Keratinocyte (primary cell): ENCODE data around the gene FAM50A. TPM values are rescaled to one million over a fixed set of nuclear protein-coding genes. Genes with fewer than 3 reads are reported as not detected.
A peak's percentile ranks its signal among the peaks of the same experiment; 100 is the strongest.

Source experiments
- DNase-seq: peaks from one replicate; pipeline ENCODE4 v3.0.0-alpha.2; 2011; ENCODE audit warnings: low read depth, missing footprints, low spot score
- FAIRE-seq: peaks from 2 replicates; lab custom pipeline; 2011; peaks lifted over from hg19 to GRCh38; lab: Jason Lieb, UNC
- H2AFZ ChIP-seq: 2 replicates; pipeline ENCODE4 v1.6.0; 2012; ENCODE audit warnings: low read length, control low read depth, inconsistent platforms; ENCODE audit not compliant: control insufficient read depth
- H3K27ac ChIP-seq: 2 replicates; pipeline ENCODE4 v1.5.1; 2011; ENCODE audit warnings: low read length; ENCODE audit not compliant: control insufficient read depth, insufficient read depth
- H3K27me3 ChIP-seq: 3 replicates; pipeline ENCODE4 v1.6.0; 2011; ENCODE audit warnings: low read length; ENCODE audit not compliant: control insufficient read depth, insufficient read depth; ENCODE audit errors: extremely low read depth
- H3K36me3 ChIP-seq, 2 experiments: 2 replicates in 1 of 2; 3 replicates in 1 of 2; pipeline ENCODE4 v1.5.1; 2011; ENCODE audit warnings: low read length in 2 of 2, mild to moderate bottlenecking in 1 of 2; ENCODE audit not compliant: control insufficient read depth in 2 of 2, insufficient read depth in 2 of 2; ENCODE audit errors: extremely low read depth in 1 of 2
- H3K4me1 ChIP-seq: 3 replicates; pipeline ENCODE4 v1.5.1; 2011; ENCODE audit warnings: low read length; ENCODE audit not compliant: control insufficient read depth, insufficient read depth; ENCODE audit errors: extremely low read depth
- H3K4me2 ChIP-seq: 3 replicates; pipeline ENCODE4 v1.6.0; 2011; ENCODE audit warnings: low read depth, low read length; ENCODE audit not compliant: control insufficient read depth, insufficient read depth; ENCODE audit errors: extremely low read depth
- H3K4me3 ChIP-seq, 3 experiments: fragments of 200-600 bp in 1 of 3; sonication (generic) in 1 of 3; 2 replicates in 2 of 3; 3 replicates in 1 of 3; pipeline ENCODE4 v1.5.1; 2011 to 2016; ENCODE audit warnings: low read length in 3 of 3, mild to moderate bottlenecking in 3 of 3, control low read depth in 2 of 3, inconsistent platforms in 1 of 3, low read depth in 1 of 3, mixed read lengths in 1 of 3, mixed run types in 1 of 3, moderate library complexity in 1 of 3; ENCODE audit not compliant: control insufficient read depth in 2 of 3, insufficient read depth in 2 of 3; ENCODE audit errors: extremely low read depth in 1 of 3
- H3K79me2 ChIP-seq: 2 replicates; pipeline ENCODE4 v1.6.0; 2012; ENCODE audit warnings: low read length; ENCODE audit not compliant: control insufficient read depth, insufficient read depth
- H3K9ac ChIP-seq: 3 replicates; pipeline ENCODE4 v1.6.0; 2011; ENCODE audit warnings: low read length; ENCODE audit not compliant: control insufficient read depth, insufficient read depth; ENCODE audit errors: extremely low read depth
- H3K9me1 ChIP-seq: 3 replicates; pipeline ENCODE4 v1.6.0; 2011; ENCODE audit warnings: low read length; ENCODE audit not compliant: control insufficient read depth, insufficient read depth; ENCODE audit errors: extremely low read depth
- H3K9me3 ChIP-seq: 2 replicates; pipeline ENCODE4 v1.5.1; 2012; ENCODE audit warnings: low read depth, low read length; ENCODE audit not compliant: control insufficient read depth
- H4K20me1 ChIP-seq: 3 replicates; pipeline ENCODE4 v1.6.0; 2011; ENCODE audit warnings: low read length; ENCODE audit not compliant: control insufficient read depth, insufficient read depth; ENCODE audit errors: extremely low read depth
- CTCF ChIP-seq, 3 experiments: IDR thresholded peaks in 1 of 3; conservative IDR thresholded peaks in 1 of 3; optimal IDR thresholded peaks in 1 of 3; 2 replicates in 2 of 3; 3 replicates in 1 of 3; pipeline versions ENCODE3 to v1.5.1; 2011; ENCODE audit warnings: low read length in 3 of 3, mild to moderate bottlenecking in 3 of 3, moderate library complexity in 2 of 3, control low read depth in 1 of 3, inconsistent platforms in 1 of 3; ENCODE audit not compliant: insufficient read depth in 2 of 3; ENCODE audit errors: extremely low read depth in 1 of 3
- EZH2 ChIP-seq: IDR thresholded peaks from one replicate; pipeline ENCODE4 v1.6.1; 2012; ENCODE audit warnings: inconsistent platforms, mild to moderate bottlenecking, low read length, moderate library complexity
- dilution Hi-C: fragments of 300-500 bp; cut with MboI; formaldehyde crosslinking; loops from one replicate; pipeline ENCODE4 v1.7.0; 2020; ENCODE audit warnings: low sequenced_read_pairs; ENCODE audit not compliant: extremely low pct_ligation_motif_present
- polyA plus RNA-seq, 5 experiments: library from polyadenylated mRNA; depleted of rRNA in 3 of 5; stranded (reverse) in 3 of 5; stranded (forward) in 1 of 5; unstranded in 1 of 5; fragments of >200 nt; gene quantifications; 1 replicate in 1 of 5; 2 replicates in 3 of 5; 3 replicates in 1 of 5; pipeline versions ENCODE4 v1.2.1 to v1.2.3, GENCODE V29; 2011 to 2012; ENCODE audit warnings: missing spikeins in 2 of 5, low read depth in 1 of 5, low replicate concordance in 1 of 5

The FAM50A gene
- polyA plus RNA-seq, 1 donor (not counting 4 experiments of a cell fraction or from before 2014, with no cell fraction given) = 35.7 TPM

- TF ChIP-seq EZH2 (no peak), CTCF (optimal IDR thresholded peaks at IDR 0.05 in 1 of 3, IDR thresholded peaks at IDR 0.05 in 1 of 3, conservative IDR thresholded peaks at IDR 0.05 in 1 of 3; ENCODE audit: extremely low read depth in 1 of 3, insufficient read depth in 2 of 3, low read length in 3 of 3) (no peak)
- peak overlapping the region; percentile 70 for H3K9ac ChIP-seq
Observed at GRCh38 chrX:154411981-154412340, 32.0 kb upstream of the FAM50A start.

GRCh38 chrX:154412468-154412867 lies 31.5 kb upstream of the FAM50A start:
- Histone ChIP-seq H3K9me3 (no peaks in the 10 kb centered on the region), H3K9me1 (no peaks in the 10 kb centered on the region), H3K36me3 (no peaks in the 10 kb centered on the region), H3K79me2 (no peaks in the 10 kb centered on the region), H3K27ac (peak overlapping the region; percentile 39), H2AFZ (no peak overlapping the region), H3K4me3 (peak overlapping the region; percentile 60 to 67 (median 66)), H3K27me3 (no peaks in the 10 kb centered on the region), H3K9ac (peak overlapping the region; percentile 70), H3K4me2 (peak overlapping the region; percentile 72), H4K20me1 (no peaks in the 10 kb centered on the region), H3K4me1 (peaks cover 17% of the 10 kb centered on the region)
- no peak for FAIRE-seq
- DNase-seq = no peak
- dilution Hi-C loops = no loop called here
- TF ChIP-seq EZH2 = no peak

More at GRCh38 chrX:154411981-154412340, 32.0 kb upstream of the FAM50A start:
- no peak for FAIRE-seq
- no peaks in the 10 kb centered on the region for H3K9me1 ChIP-seq
- peaks cover 17% of the 10 kb centered on the region for H3K4me1 ChIP-seq
- peak overlapping the region; percentile 72 for H3K4me2 ChIP-seq
- no peaks in the 10 kb centered on the region for H3K9me3 ChIP-seq
- H4K20me1 ChIP-seq = no peaks in the 10 kb centered on the region
- no peaks in the 10 kb centered on the region for H3K79me2 ChIP-seq
- peak overlapping the region; percentile 9 for H2AFZ ChIP-seq
- peak overlapping the region; percentile 60 to 67 (median 66) for H3K4me3 ChIP-seq
- H3K27ac ChIP-seq = peak overlapping the region; percentile 49
- dilution Hi-C loops = no loop called here
- no peaks in the 10 kb centered on the region for H3K36me3 ChIP-seq
- no peaks in the 10 kb centered on the region for H3K27me3 ChIP-seq
- DNase-seq = no peak

GRCh38 chrX:154413142-154413541 lies 30.8 kb upstream of the FAM50A start:
- Histone ChIP-seq H3K9me1 (no peaks in the 10 kb centered on the region), H4K20me1 (no peaks in the 10 kb centered on the region), H3K9ac (no peak overlapping the region), H3K27ac (no peak overlapping the region), H2AFZ (no peak overlapping the region), H3K9me3 (no peaks in the 10 kb centered on the region), H3K4me3 (no peak overlapping the region), H3K27me3 (no peaks in the 10 kb centered on the region), H3K79me2 (no peaks in the 10 kb centered on the region), H3K4me1 (peaks cover 17% of the 10 kb centered on the region), H3K36me3 (no peaks in the 10 kb centered on the region), H3K4me2 (no peak overlapping the region)
- DNase-seq = no peak
- FAIRE-seq = no peak
- TF ChIP-seq CTCF (optimal IDR thresholded peaks at IDR 0.05 in 1 of 3, IDR thresholded peaks at IDR 0.05 in 1 of 3, conservative IDR thresholded peaks at IDR 0.05 in 1 of 3; ENCODE audit: extremely low read depth in 1 of 3, insufficient read depth in 2 of 3, low read length in 3 of 3) (no peak), EZH2 (no peak)
- dilution Hi-C loops = no loop called here
